Measurements from ENCODE around the gene TUBB6. TPM values are rescaled to one million over a fixed set of nuclear protein-coding genes. Genes with fewer than 3 reads are reported as not detected.

TUBB6 gene
- total RNA-seq, 1 donor from 2014 or later: 155 TPM

DNA sequence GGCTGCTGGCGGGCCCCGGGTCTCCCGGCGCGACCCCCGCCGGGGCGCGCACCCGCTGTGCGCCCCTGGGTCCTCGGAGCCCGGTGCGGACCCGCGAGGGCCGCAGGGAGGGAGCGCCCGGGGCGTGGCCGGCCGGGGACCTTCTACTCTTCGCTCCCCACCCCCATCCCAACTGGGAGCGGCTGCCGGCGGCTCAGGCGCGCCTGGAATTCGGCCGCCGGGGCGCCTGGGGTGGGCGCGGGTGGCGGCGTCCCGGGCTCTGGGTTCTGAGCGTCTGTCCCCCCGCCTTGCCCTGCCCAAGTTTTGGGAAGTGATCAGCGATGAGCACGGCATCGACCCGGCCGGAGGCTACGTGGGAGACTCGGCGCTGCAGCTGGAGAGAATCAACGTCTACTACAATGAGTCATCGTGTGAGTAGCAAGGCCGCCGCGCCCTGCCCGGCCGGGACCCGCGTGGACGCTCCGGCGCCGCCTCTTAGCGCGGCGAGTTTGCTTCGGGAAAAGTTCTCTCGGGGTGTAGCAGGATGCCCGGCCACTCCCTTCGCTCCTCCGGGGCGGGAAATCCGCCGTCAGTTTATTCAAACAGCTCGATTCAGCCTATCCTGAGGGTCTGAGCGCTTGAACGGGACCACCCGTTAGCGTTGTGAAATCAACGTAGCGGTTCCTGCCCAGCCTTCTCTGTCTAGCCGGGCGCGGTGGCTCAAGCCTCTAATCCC, 502 bp downstream of the TUBB6 start:
- DNase-seq (ENCODE audit: low spot score): peak; percentile 91
- intact Hi-C loops (cut with DNase I): loop anchor here (1.0 to 10.0 kb wide), 3 partner anchors 36 to 636 kb away; partner anchors contain the start of gene SEH1L

GRCh38 chr18:12309683-12310198, 1.7 kb downstream of the TUBB6 start:
- intact Hi-C loops (cut with DNase I): loop anchor here (5.0 to 10.0 kb wide), 2 partner anchors 37 to 635 kb away; partner anchors contain the start of gene SEH1L
- peak; percentile 70 for DNase-seq (ENCODE audit: low spot score)

- DNase-seq (ENCODE audit: low spot score): peak; percentile 27
- intact Hi-C loops (cut with DNase I): no loop called here
These were observed 2.7 kb downstream of the TUBB6 start for GRCh38 chr18:12310762-12311161.

DNA sequence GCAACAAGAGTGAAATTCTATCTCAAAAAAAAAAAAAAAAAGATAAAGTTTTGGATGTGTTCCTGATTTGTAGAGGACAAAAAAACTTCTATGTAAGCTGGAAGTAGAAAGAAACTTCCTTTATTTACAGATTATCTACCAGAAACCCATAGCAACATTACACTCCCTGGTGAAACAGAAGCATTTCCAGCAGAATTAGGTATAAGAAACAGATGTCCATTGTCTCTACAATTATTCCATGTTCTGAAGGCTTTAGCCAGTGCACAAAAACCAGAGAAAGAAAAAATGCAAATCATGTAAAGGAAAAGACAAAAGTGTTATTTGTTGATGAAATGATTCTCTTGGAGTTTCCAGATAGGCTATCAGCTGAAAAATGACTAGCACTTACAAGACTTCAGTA, 4.9 kb downstream of the TUBB6 start:
- no peak for DNase-seq (ENCODE audit: low spot score)
- intact Hi-C loops (cut with DNase I): no loop called here

DNA sequence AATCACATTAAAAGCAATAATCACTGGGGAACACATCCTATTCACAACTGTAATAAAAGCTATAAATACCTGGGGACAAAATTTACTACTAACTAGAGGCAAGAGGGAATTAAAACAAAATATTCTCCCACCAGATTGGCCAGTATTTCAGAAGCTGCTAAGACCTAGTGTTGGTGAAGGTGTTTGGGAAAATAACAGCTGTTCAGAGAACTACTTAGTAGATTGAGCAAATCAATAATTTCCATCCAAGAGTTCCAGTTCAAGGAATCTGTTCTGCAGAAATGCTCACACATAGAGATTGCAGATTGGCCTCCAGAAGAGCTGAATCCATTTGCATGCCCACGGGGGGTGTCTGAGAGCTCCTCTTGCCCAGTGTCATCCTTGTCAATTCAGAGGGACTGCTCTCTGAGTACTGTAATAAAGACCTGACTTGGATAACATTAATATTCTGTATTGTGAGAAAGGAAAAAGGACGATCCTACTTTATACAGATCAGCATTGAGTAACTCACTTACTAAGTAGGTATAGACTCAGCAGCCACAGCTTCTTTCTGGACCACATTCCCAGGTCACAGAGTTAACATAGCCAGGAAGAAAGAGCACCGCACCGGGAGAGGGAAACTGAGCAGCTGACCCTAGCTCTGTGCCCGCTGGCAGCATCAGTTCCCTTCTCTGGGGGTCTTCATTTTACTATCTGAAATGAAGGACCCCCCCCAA, 5.6 kb downstream of the TUBB6 start:
- intact Hi-C loops (cut with DNase I): no loop called here
- DNase-seq (ENCODE audit: low spot score): peak; percentile 60

- intact Hi-C loops (cut with DNase I): loop anchor here (5.0 kb wide), 1 partner anchor 32 kb away; no protein-coding TSS in a partner anchor
These were observed 6.7 kb downstream of the TUBB6 start for GRCh38 chr18:12314591-12315305.

GRCh38 chr18:12315490-12315889, 7.4 kb downstream of the TUBB6 start:
- no peak for DNase-seq (ENCODE audit: low spot score)
- intact Hi-C loops (cut with DNase I): loop anchor here (5.0 kb wide), 1 partner anchor 33 kb away; no protein-coding TSS in a partner anchor

More at GRCh38 chr18:12314591-12315305, 6.7 kb downstream of the TUBB6 start:
- no peak for DNase-seq (ENCODE audit: low spot score)

DNA sequence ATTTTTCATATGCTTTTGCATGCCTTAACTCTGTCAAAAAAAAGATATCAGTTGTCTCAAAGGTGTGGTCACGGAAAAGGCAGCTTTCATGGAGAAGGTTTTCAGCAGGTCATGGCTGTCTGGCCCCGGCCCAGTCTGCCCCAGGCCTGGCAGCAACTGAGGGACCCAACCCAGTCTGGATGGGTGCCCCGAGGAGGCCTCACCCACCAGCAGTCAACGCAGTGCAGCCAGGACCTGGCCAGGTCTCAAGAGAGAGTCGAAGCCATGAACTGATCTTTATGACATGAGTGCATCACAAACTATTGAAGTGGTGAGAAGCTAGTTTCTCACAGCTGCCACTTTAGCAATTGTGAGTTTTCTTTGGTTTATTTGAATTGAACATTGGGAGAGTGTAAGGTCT, 7.9 kb downstream of the TUBB6 start:
- DNase-seq (ENCODE audit: low spot score): peak; percentile 78
- intact Hi-C loops (cut with DNase I): loop anchor here (5.0 kb wide), 1 partner anchor 34 kb away; no protein-coding TSS in a partner anchor

GRCh38 chr18:12317664-12318333, 9.8 kb downstream of the TUBB6 start:
- no peak for DNase-seq (ENCODE audit: low spot score)
- intact Hi-C loops (cut with DNase I): loop anchor here (5.0 kb wide), 1 partner anchor 35 kb away; no protein-coding TSS in a partner anchor

DNA sequence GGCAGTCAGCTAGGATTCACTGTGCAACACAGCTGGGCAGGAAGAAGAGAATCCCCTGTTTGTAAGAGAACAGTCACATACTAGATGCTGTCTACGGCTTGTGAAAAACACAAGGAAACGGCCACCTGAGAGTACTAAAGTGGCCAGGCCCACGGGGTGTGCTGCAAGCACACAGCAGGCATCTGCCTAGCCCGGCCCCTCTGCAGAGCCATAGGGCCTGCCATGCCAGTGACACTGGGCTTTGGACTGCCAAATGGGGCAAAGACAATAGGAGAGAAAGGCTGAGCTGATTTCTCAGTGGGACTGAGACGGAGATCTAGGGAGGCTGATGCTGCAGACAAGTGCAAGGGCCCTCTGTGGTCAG, 10.3 kb downstream of the TUBB6 start:
- intact Hi-C loops (cut with DNase I): loop anchor here (5.0 kb wide), 1 partner anchor 36 kb away; no protein-coding TSS in a partner anchor
- no peak for DNase-seq (ENCODE audit: low spot score)

DNA sequence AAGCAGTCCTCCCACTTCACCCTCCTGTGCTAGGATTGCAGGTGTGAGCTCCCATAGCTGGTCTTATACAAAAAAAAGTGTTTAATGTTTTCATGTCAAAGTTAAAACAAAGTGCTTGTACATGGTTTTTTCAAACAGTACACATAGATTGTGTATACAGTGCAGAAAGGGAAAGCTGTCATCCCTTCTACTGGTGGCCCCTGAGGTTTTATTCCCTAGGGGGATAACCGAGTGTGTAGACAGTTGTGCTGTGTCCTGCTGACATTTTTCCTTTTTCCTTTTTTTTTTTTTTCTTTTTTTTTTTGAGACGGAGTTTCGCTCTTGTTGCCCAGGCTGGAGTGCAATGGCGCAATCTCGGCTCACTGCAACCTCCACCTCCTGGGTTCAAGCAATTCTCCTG, 10.8 kb downstream of the TUBB6 start:
- no peak for DNase-seq (ENCODE audit: low spot score)
- intact Hi-C loops (cut with DNase I): loop anchor here (5.0 kb wide), 1 partner anchor 37 kb away; no protein-coding TSS in a partner anchor

DNA sequence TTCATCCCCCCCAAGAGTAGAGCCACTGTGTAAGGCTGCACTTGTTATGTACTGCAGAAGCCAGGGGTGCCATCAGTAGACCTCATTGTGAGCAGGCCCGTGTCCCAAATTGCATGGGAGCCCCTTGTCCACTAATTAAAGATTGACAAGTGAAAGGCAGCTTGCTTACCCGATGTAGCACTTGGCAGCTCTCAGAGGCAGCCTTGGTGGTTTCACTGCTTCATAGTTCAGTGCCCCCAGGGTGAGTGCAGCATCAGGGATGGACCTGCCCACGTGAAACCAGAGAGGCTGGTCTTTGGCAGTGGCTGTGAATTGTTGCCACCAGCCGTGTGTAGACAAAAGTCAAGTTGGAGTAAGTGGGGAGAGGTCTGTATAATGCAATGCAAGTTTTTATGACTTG, 13.3 kb downstream of the TUBB6 start:
- intact Hi-C loops (cut with DNase I): no loop called here
- DNase-seq (ENCODE audit: low spot score): no peak

DNA sequence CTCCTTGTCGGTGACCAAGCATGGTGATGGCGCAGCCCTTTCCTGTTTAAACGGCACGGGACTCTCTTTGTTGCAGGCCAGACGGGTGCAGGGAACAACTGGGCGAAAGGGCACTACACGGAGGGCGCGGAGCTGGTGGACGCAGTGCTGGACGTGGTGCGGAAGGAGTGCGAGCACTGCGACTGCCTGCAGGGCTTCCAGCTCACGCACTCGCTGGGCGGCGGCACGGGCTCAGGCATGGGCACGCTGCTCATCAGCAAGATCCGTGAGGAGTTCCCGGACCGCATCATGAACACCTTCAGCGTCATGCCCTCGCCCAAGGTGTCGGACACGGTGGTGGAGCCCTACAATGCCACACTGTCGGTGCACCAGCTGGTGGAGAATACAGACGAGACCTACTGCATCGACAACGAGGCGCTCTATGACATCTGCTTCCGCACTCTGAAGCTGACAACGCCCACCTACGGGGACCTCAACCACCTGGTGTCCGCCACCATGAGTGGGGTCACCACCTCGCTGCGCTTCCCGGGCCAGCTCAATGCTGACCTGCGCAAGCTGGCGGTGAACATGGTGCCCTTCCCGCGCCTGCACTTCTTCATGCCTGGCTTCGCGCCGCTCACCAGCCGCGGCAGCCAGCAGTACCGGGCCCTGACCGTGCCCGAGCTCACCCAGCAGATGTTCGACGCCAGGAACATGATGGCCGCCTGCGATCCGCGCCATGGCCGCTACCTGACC, 17.1 kb downstream of the TUBB6 start:
- DNase-seq (ENCODE audit: low spot score): peak; percentile 56
- intact Hi-C loops (cut with DNase I): loop anchor here (5.0 kb wide), 1 partner anchor 47 kb away; no protein-coding TSS in a partner anchor

- peak; percentile 63 for DNase-seq (ENCODE audit: low spot score)
- intact Hi-C loops (cut with DNase I): loop anchor here (5.0 kb wide), 1 partner anchor 47 kb away; no protein-coding TSS in a partner anchor
These were observed 17.7 kb downstream of the TUBB6 start for GRCh38 chr18:12325726-12326245.

GRCh38 chr18:12326711-12327460, 18.8 kb downstream of the TUBB6 start:
- intact Hi-C loops (cut with DNase I): loop anchor here (5.0 kb wide), 1 partner anchor 45 kb away; no protein-coding TSS in a partner anchor
- peak; percentile 44 for DNase-seq (ENCODE audit: low spot score)

- intact Hi-C loops (cut with DNase I): loop anchor here (5.0 kb wide), 1 partner anchor 45 kb away; no protein-coding TSS in a partner anchor
- DNase-seq (ENCODE audit: low spot score): peak; percentile 91
These were observed 19.6 kb downstream of the TUBB6 start for GRCh38 chr18:12327510-12328178.
